MM.1S (cell line): ENCODE measurements around the gene IL17REL.

Source experiments
- CTCF ChIP-seq: fragments of 300-600 bp; sonication (generic); IDR thresholded peaks from 2 replicates; pipeline ENCODE4 v1.5.1; 2016; ENCODE audit warnings: antibody characterized with exemption, low read length, mixed read lengths
- EZH2phosphoT487 ChIP-seq: fragments of 300-600 bp; sonication (generic); IDR thresholded peaks from 2 replicates; pipeline ENCODE4 v1.6.1; 2018; ENCODE audit warnings: antibody characterized with exemption, low read length

- TF ChIP-seq CTCF (no peak), EZH2phosphoT487 (no peak)
Observed at GRCh38 chr22:50002791-50003190, 9.8 kb downstream of the IL17REL start.
